ENCODE measurements around the gene AGTPBP1.
"Not testable (repeated sequence)": the region's sequence is repeated elsewhere in the genome, so short reads cannot be mapped to it uniquely, and the experiment has no call there.

Gene AGTPBP1

DNA sequence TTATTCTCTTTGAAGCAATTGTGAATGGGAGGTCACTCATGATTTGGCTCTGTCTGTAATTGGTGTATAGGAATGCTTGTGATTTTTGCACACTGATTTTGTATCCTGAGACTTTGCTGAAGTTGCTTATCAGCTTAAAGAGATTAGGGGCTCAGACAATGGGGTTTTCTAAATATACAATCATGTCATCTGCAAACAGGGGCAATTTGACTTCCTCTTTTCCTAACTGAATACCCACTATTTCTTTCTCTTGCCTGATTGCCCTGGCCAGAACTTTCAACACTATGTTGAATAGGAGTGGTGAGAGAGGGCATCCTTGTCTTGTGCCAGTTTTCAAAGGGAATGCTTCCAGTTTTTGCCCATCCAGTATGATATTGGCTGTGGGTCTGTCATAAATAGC lies 22.3 kb downstream of the AGTPBP1 start:
- not testable (repeated sequence) for DNase-seq

- not testable (repeated sequence) for DNase-seq
These were observed 23.9 kb downstream of the AGTPBP1 start for GRCh38 chr9:85717818-85718217.

- DNase-seq: no peak
These were observed 24.5 kb downstream of the AGTPBP1 start for GRCh38 chr9:85717220-85717619.

DNA sequence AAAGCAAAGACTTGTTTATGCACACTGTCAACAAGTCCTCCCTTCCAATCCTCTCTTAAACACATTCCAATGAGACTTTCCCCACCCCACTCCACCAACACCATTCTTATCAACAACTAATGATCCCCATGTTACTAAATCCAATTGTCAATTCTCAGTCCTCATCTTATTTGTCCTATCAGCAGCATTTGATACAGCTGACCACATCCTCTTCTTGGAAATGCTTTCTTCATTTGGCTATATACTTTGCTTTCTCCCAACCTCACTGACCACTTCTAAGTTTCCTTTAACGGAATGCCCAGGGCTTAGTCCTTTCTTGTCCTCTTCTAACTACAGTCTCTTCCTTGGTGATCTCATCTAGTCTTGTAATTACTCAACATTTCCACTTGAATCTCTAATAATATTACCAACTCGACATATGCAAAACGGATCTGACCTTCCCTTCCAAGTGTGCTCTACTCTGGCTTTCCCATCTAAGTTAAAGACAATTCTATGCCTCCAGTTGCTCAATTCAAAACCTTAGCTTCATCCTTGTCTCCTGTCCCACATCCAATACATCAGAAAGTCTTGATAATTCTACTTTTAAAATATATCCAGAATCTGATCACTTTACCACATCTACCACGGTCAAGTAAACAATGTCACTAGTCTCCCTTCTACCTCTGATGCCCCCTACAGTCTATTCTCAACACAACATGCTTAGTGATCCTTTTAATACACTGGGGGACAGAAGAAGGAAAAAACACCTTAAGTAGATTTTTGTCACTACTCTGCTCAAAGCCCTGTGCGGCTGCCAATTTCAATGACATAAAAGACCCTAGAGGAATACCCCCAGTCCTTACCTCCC lies 25.5 kb downstream of the AGTPBP1 start:
- no peak for DNase-seq

DNA sequence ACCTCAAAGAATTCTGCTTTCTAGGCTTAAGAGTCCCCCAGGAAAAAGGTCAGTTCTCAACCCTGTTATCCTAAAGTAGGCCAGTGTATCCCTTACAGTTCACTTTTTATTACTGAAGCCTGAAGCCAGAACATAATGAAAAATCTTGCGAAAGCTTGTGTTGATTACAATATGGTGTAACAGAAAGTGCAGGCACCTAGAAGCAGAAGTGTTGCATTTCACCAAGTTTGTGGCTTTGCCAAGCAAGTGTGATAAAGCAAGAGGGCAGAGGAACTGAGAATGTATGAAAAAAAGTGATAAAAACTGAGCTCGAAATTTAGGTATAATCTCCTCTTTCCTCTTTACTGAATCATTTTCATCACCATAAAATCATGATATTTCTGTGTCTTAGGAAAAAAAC lies 26.2 kb downstream of the AGTPBP1 start:
- no peak for DNase-seq

DNA sequence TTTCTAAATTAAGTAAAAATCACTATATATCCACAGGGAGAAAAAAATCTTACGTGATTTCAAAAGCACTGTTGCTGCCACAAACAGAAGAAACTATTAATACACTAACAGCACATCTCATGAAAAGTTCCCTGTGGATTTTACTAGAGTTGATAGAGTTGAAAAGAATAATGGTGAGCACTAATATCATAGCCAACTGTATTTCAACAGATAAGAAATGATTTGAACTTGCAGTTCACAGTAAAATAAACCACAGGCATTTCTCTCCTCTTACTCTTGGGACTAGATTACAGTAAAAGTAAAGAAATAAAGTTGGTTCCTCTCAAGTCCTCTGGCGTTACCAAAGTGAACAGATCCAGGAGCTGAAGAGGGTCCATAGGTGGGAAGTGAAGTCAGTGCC lies 27.9 kb downstream of the AGTPBP1 start:
- DNase-seq: no peak

DNA sequence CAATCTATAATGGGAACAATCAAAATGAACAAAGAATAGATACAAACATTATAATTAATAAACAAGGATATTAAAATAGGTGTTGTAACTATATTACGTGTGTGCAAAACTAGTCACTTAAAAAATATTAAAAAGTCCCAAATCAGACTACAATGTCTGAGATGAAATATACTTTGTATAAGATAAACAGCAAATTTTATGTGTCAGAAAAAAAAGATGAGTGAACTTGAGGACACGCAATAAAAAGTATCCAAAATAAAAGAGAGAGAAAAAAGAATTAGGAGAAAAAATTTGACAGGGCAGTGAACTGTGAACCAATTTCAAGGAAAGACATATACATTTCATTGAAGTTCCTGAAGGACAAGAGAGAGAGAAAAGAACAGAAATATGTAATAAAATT lies 37.0 kb downstream of the AGTPBP1 start:
- no peak for DNase-seq

DNA sequence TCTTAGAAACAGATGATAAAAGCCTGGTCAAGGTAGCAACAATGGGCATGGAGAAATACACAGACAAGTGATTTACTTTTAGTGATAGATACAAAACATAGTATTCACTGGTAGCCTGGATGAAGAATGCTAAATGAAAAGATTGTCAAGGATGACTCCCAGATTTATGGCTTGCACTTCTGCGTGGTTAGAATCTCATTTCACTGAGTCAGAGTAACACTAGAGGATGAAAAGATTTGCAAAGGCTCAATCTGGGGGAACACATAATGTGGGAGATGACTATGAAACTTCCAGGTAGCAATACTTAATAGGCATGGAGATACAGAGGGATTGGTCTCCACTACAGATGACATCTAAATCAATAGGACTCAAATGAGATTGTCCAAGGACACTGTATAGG lies 38.4 kb downstream of the AGTPBP1 start:
- no peak for DNase-seq

DNA sequence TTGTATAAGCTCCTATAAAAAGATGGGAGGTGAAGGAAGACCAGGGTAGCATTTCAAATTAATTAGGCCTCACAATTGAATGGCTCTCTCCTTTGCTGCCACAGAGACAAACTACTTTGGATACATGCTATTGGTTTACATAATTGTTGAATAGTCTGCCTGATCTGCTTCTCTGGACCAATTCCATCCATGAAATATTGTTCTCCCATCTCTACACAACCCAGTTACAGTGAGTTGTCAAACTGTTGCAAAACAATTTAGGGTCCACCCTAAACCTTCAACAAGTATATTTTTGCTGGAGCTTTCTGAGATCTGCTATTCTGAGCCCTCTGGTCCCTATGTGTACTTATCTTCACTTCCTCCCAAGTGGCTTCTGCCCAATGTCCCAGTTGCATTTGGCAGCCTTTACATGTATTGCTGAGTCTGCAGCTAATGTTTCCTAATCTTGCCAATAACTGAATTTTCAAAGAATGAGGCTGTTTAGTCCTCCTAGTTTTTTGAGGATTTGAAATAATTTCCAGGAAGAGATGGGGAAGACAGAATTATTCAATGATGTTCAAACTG lies 38.9 kb downstream of the AGTPBP1 start:
- no peak for DNase-seq

- no peak for DNase-seq
These were observed 39.6 kb downstream of the AGTPBP1 start for GRCh38 chr9:85702191-85702590.

DNA sequence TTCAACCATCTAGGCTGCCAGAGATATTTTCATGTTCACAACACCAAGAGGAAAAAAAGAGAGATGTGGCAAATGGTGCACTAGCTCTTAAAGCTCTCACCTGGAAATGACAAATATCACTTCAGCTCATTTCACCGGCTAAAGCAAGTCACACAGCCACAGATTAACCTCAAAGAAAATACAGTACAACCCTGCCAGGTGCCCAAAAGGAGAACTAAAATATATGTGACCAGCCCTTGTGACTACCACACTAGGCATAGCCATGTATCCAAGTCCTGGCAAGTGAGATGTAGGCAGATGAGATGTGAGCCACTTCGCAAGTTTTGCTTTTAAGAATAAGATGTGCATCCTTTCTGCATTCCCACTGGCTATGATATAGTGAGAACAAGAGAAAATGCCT lies 41.4 kb downstream of the AGTPBP1 start:
- DNase-seq: no peak

GRCh38 chr9:85688361-85688760 lies 53.4 kb downstream of the AGTPBP1 start:
- no peak for DNase-seq

- no peak for DNase-seq
These were observed 56.7 kb downstream of the AGTPBP1 start for GRCh38 chr9:85685081-85685480.

- DNase-seq: no peak
These were observed 65.0 kb downstream of the AGTPBP1 start for GRCh38 chr9:85676790-85677189.

DNA sequence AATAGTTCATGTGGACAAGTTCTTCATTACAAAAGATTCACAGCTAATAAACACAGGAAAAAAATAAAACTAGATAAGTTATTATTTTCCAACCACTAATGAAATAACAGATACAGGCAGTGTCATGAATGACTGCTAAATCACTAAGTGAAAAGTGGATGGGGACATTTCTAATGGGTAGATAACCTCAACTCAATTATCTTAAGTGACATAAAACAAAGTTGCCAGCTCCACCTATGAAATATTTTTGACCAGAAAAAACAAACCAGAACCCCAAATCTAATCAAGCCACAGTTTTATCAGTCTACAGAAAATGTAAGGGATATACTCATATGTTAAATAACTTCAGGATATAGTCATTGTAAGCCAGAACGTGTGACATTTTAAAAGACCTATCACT lies 74.4 kb downstream of the AGTPBP1 start:
- no peak for DNase-seq

DNA sequence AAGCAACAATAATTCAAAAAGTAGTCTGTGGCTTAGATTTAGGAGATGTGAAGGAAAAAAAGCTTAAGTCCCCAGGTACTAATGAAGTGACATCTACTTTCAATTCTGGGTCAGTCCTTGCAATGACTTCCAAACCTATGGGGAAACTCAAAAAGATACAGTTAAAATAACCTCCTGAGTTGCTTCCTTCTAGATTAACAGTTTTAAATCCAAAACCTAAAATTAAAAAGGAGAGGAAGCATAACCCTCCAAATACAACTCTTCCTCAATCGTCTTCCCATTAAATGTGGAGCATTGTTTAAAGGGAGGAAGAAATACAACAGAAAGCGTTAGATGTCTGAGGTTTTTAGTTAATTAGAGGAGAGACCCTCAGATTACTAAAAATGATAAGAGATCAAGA lies 75.7 kb downstream of the AGTPBP1 start:
- no peak for DNase-seq

DNA sequence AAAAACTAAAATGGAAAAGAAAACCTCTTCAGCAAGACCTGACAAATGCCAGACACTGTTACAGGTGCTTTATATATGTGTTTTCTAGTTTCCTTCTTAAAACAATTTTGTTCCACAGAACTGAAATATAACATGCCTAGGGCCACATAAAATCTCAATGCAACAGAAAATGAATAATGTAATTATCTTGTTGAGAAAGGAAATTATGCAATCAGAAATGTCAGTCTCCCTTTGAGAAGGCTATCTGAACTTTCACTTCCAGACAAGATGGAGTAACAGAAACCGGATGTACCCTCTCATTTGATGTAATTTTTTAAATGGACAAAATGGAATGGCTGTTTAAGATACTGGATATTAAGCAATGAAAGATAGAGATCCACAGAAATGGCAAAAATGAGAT lies 79.2 kb downstream of the AGTPBP1 start:
- DNase-seq: no peak

DNA sequence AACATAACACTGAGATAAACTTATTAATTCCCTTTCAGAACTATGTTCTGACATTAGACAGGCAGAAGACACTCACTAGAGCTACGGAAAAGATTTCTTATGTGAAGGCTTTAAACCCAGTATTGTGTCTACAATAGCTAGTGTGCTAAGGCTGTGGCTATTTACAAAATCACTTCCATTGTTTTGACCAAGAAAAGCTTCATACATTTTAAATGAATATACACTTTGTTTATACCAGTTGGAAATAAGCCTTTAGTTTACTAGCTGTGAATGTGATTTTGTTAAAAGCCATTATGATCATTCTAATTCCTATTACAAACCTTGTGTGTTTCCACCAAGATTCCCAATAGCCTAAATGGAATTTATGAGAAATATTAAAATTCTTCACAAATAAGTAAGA lies 83.0 kb downstream of the AGTPBP1 start:
- DNase-seq: no peak

DNA sequence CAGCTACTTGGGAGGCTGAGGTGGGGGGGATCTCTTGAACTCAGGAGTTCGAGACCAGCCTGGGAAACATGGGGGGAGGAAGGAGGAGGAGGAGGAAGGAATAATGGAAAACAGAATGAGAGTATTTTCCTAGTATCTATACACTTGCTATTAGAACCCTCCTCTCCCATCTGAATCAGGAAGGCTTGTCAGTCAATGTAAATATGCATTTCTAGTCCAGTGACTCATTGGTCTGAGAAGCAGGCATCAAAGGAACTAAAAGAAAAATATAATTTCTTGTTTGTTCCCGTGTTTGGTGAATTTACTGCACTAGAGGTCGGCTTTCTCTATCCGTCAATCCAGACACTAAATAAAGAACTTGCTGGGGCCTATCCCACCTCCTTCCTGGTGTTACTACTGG lies 88.6 kb downstream of the AGTPBP1 start:
- DNase-seq: no peak

DNA sequence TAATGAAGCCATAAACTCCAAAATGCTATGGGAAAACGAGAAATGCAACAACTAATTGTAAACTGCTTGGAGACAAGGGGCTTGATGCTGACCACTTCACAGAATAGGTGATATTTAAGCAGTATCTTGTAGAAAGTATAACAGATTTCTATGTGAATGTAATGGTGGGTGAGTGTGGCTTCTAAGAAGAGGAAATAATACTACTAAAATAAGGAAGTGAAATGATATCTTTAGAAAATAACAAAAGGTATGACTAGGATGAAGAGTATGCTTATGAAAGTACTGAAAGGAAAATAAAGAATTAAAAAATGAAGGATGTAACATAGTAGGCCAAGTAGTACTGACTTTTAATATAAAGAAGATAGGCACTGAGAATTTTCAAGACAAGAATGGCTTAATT lies 94.2 kb downstream of the AGTPBP1 start:
- no peak for DNase-seq

DNA sequence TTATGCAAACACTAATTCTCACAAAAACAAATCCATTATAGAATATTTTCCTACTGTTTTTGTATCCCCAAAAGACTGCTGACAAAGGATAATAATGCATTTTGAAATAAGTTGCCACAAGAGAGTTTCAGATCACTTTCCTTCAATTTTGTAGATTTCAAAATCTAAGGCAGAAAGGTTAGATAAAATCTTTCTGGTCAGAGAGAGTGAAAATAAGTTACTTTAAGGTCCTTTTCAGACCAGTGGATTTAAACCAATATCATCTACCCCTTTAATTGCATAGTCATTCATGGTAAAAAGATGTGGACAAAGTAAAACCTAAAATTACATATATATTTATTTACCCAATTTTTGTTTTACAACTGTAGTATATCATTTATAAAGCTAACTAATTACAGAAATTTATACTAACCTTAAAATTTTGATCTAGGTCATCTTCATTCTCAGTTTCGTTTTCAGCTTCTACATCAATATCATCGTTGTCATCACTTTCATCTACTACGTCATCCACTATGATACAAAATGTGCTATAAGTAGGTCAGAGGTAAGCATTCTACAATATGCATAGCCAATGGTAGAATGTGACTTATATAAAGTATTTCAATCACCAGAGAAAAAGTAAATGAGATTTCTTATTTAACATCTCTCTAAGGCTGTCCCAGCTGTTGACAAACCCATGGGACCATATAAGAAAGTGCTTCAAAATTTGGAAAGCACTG lies 95.7 kb downstream of the AGTPBP1 start:
- no peak for DNase-seq

DNA sequence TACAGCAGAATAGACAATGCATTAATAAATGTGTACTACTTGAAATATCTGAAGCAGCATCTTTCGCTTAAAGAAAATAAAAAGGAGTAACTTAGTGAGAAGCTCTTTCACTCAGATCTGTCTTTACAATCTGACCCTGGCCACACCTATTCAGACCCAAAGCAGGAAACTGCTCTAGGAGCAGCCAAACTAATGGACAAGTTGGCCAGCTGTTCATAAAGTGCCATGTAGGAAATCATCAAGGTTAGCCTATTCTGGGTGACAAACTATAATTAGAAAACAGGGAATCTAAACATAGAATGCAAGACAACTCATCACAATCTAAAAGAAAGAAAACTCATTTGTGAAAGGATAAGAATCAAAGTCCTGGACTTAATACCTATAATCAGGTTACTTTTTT lies 101.3 kb downstream of the AGTPBP1 start:
- DNase-seq: no peak

- DNase-seq: no peak
These were observed 102.0 kb downstream of the AGTPBP1 start for GRCh38 chr9:85639675-85640186.

GRCh38 chr9:85631809-85632208 lies 109.9 kb downstream of the AGTPBP1 start:
- DNase-seq: no peak
